Endothelial cell of umbilical vein (primary cell): ENCODE measurements around the gene GPR42. TPM values are rescaled to one million over a fixed set of nuclear protein-coding genes. Genes with fewer than 3 reads are reported as not detected.

ENCODE experiments used
- BruUV-seq: library from RNA; stranded (reverse); fragments of 400-500 nt; replicated peaks from 2 replicates; lab custom pipeline; 2021; lab: Mats Ljungman, UMichigan
- CTCF ChIA-PET: fragments of 300-600, 350-600 bp; sonication (Branson Sonifier 250); formaldehyde crosslinking; loops from one replicate; lab custom pipeline; 2021; ENCODE audit warnings: antibody characterized with exemption, inconsistent platforms; lab: Charles Lee
- POLR2A ChIA-PET: fragments of 300-600, 350-600 bp; sonication (Branson Sonifier 250); formaldehyde crosslinking; loops from one replicate; lab custom pipeline; 2021; ENCODE audit warnings: antibody characterized with exemption, inconsistent platforms; lab: Charles Lee
- DNase-seq: peaks from one replicate; pipeline ENCODE4 v3.0.0-alpha.2; 2011; ENCODE audit warnings: low read depth, low spot score
- FAIRE-seq: peaks from 2 replicates; lab custom pipeline; 2011; peaks lifted over from hg19 to GRCh38; lab: Jason Lieb, UNC
- H2AFZ ChIP-seq: 2 replicates; pipeline ENCODE4 v1.6.0; 2012; ENCODE audit warnings: low read depth, low read length, control low read depth, inconsistent platforms
- H3K27ac ChIP-seq: 2 replicates; pipeline ENCODE4 v1.5.1; 2011; ENCODE audit warnings: low read depth, mild to moderate bottlenecking, control low read depth, low read length, moderate library complexity; ENCODE audit not compliant: insufficient read depth
- H3K27me3 ChIP-seq, 2 experiments: 2 replicates each; pipeline versions ENCODE4 v1.6.0 to v1.6.1; 2011; ENCODE audit warnings: low read length in 2 of 2, mixed read lengths in 1 of 2; ENCODE audit not compliant: control insufficient read depth in 2 of 2, insufficient read depth in 2 of 2
- H3K36me3 ChIP-seq, 2 experiments: 2 replicates in 1 of 2; 3 replicates in 1 of 2; pipeline ENCODE4 v1.5.1; 2011; ENCODE audit warnings: low read length in 2 of 2, mild to moderate bottlenecking in 1 of 2, moderate library complexity in 1 of 2; ENCODE audit not compliant: control insufficient read depth in 2 of 2, insufficient read depth in 2 of 2; ENCODE audit errors: extremely low read depth in 1 of 2
- H3K4me1 ChIP-seq: 3 replicates; pipeline ENCODE4 v1.5.1; 2011; ENCODE audit warnings: mild to moderate bottlenecking, low read length; ENCODE audit not compliant: control insufficient read depth, insufficient read depth; ENCODE audit errors: extremely low read depth
- H3K4me2 ChIP-seq: 2 replicates; pipeline ENCODE4 v1.6.1; 2011; ENCODE audit warnings: low read length, control low read depth, mixed read lengths; ENCODE audit not compliant: insufficient read depth
- H3K4me3 ChIP-seq, 3 experiments: fragments of 200-600 bp in 1 of 3; sonication (generic), shearing (Covaris generic) in 1 of 3; replicated peaks in 1 of 3; 2 replicates each; pipeline ENCODE4 v1.5.1; 2011 to 2016; ENCODE audit warnings: control low read depth in 3 of 3, low read length in 3 of 3, mild to moderate bottlenecking in 2 of 3, inconsistent platforms in 1 of 3, low read depth in 1 of 3, moderate library complexity in 1 of 3; ENCODE audit not compliant: insufficient read depth in 1 of 3
- H3K79me2 ChIP-seq: 2 replicates; pipeline ENCODE4 v1.6.0; 2012; ENCODE audit warnings: low read length, inconsistent platforms; ENCODE audit not compliant: control insufficient read depth, insufficient read depth
- H3K9ac ChIP-seq: replicated peaks from 2 replicates; pipeline ENCODE3; 2011; ENCODE audit warnings: low read length, control low read depth; ENCODE audit not compliant: insufficient read depth; ENCODE audit errors: extremely low read depth
- H3K9me1 ChIP-seq: replicated peaks from 3 replicates; pipeline ENCODE4 v1.6.0; 2011; ENCODE audit warnings: mild to moderate bottlenecking, low read length; ENCODE audit not compliant: control insufficient read depth, insufficient read depth; ENCODE audit errors: extremely low read depth
- H3K9me3 ChIP-seq: replicated peaks from 2 replicates; pipeline ENCODE4 v1.5.1; 2012; ENCODE audit warnings: low read length, inconsistent platforms; ENCODE audit not compliant: control insufficient read depth, insufficient read depth
- H4K20me1 ChIP-seq: replicated peaks from 2 replicates; pipeline ENCODE3; 2011; ENCODE audit warnings: mild to moderate bottlenecking, low read length; ENCODE audit not compliant: control insufficient read depth, insufficient read depth; ENCODE audit errors: extremely low read depth
- EZH2 ChIP-seq: IDR thresholded peaks from 2 replicates; pipeline ENCODE4 v1.6.1; 2012; ENCODE audit warnings: borderline replicate concordance, low read depth, mild to moderate bottlenecking, moderate library complexity, low read length, inconsistent platforms; ENCODE audit not compliant: severe bottlenecking
- FOS ChIP-seq: IDR thresholded peaks from 2 replicates; pipeline ENCODE4 v1.6.1; 2011; ENCODE audit warnings: mild to moderate bottlenecking, low read length, moderate library complexity, borderline replicate concordance; ENCODE audit not compliant: insufficient read depth
- GATA2 ChIP-seq: IDR thresholded peaks from 2 replicates; pipeline ENCODE4 v1.7.0; 2011; ENCODE audit warnings: low read depth, mild to moderate bottlenecking, moderate library complexity, mixed read lengths, low read length; ENCODE audit not compliant: insufficient read length, insufficient read depth
- JUN ChIP-seq: IDR thresholded peaks from 2 replicates; pipeline ENCODE4 v1.6.1; 2011; ENCODE audit warnings: borderline replicate concordance, low read depth; ENCODE audit not compliant: insufficient read length, insufficient read depth
- MYC ChIP-seq: IDR thresholded peaks from one replicate; pipeline ENCODE4 v1.6.1; 2011; ENCODE audit warnings: mild to moderate bottlenecking, low read depth, low read length
- POLR2A ChIP-seq: IDR thresholded peaks from 2 replicates; pipeline ENCODE4 v1.6.1; 2012; ENCODE audit warnings: low read depth, mild to moderate bottlenecking, control low read depth, low read length
- POLR2AphosphoS5 ChIP-seq: IDR thresholded peaks from 2 replicates; pipeline ENCODE4 v1.6.1; 2012; ENCODE audit warnings: low read depth, mild to moderate bottlenecking, control low read depth, low read length, moderate library complexity; ENCODE audit not compliant: insufficient read depth
- dilution Hi-C: fragments of 300-500 bp; cut with MboI; formaldehyde crosslinking; loops from one replicate; pipeline ENCODE4 v1.15.0; 2019; ENCODE audit warnings: low sequenced_read_pairs; ENCODE audit not compliant: extremely low pct_ligation_motif_present
- intact Hi-C: fragments of 100-400 bp; cut with micrococcal nuclease; formaldehyde crosslinking; loops from one replicate; pipeline ENCODE4 v1.10.0; 2022
- polyA plus RNA-seq, 4 experiments: library from polyadenylated mRNA; depleted of rRNA in 3 of 4; stranded (reverse) in 3 of 4; unstranded in 1 of 4; fragments of >200 nt; gene quantifications; 2 replicates each; pipeline versions ENCODE4 v1.2.1 to v1.2.3, GENCODE V29; 2011 to 2012; ENCODE audit warnings: missing spikeins in 1 of 4
- total RNA-seq: library from RNA; stranded (reverse); gene quantifications from 2 replicates; pipeline ENCODE4 v1.2.3, GENCODE V29; 2021
- TF ChIP-seq, protein P1 (sequence below): IDR thresholded peaks from 2 replicates; pipeline ENCODE4 v1.6.1; 2011; ENCODE audit not compliant: insufficient read depth, insufficient read length
- TF ChIP-seq, protein P2 (sequence below), 2 donors: IDR thresholded peaks; 1 replicate in 1 of 2; 2 replicates in 1 of 2; pipeline ENCODE4 v1.5.1; 2011; ENCODE audit warnings: low read length in 2 of 2, mild to moderate bottlenecking in 2 of 2, moderate library complexity in 2 of 2, control low read depth in 1 of 2, inconsistent platforms in 1 of 2, low read depth in 1 of 2; ENCODE audit not compliant: insufficient read depth in 1 of 2; ENCODE audit errors: extremely low read depth in 1 of 2

GPR42 gene
- total and polyA plus RNA-seq, 2 donors (not counting 3 experiments of a cell fraction or from before 2014, with no cell fraction given), result not detected

DNA sequence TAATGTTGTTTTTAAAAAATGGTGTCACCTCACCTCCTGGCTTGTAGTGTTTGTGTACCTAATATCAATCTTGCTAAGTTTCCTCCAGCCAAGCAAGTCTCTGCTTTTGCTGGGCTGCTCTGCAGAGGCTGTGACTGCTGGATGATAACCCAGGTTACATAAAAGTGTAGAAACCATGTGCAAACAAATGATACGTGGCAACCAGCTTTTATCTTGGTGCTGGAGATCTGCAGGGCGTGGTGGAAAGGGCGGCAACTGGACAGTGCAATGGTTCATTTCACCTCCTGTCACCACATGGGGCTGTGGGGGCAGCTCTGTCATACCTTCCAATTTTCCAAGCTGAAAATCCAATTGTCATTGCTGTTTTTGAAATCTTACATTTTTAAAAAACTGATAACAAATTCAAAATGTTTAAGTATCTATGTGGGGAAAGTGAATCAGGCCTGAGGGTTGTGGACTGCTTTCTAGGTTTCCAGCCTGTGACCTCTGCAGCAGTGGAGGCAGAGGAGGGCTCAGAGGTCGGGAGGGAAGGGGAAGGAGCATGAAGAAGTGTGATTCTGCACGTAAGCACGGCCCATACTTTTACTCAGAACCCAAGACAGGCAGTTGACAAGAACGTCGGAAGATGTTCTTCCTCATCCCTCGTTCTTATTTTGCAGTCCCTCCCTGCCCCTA, 9.7 kb downstream of the GPR42 start:
- Histone ChIP-seq H3K4me3 (no peak overlapping the region), H3K27me3 (no peaks in the 10 kb centered on the region), H3K36me3 (no peaks in the 10 kb centered on the region), H3K9me1 (no peaks in the 10 kb centered on the region), H2AFZ (no peak overlapping the region), H3K4me2 (no peak overlapping the region), H3K79me2 (no peaks in the 10 kb centered on the region), H3K9ac (no peak overlapping the region), H4K20me1 (no peaks in the 10 kb centered on the region), H3K4me1 (no peaks in the 10 kb centered on the region), H3K27ac (no peak overlapping the region), H3K9me3 (no peaks in the 10 kb centered on the region)
- ChIA-PET POLR2A (no interaction called here), CTCF (no interaction called here)
- dilution Hi-C loops, result no loop called here
- BruUV-seq, result no TSS peak
- TF ChIP-seq JUN, result no peak
- TF ChIP-seq, protein P1, sequence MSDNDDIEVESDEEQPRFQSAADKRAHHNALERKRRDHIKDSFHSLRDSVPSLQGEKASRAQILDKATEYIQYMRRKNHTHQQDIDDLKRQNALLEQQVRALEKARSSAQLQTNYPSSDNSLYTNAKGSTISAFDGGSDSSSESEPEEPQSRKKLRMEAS, result no peak
- TF ChIP-seq, protein P2, sequence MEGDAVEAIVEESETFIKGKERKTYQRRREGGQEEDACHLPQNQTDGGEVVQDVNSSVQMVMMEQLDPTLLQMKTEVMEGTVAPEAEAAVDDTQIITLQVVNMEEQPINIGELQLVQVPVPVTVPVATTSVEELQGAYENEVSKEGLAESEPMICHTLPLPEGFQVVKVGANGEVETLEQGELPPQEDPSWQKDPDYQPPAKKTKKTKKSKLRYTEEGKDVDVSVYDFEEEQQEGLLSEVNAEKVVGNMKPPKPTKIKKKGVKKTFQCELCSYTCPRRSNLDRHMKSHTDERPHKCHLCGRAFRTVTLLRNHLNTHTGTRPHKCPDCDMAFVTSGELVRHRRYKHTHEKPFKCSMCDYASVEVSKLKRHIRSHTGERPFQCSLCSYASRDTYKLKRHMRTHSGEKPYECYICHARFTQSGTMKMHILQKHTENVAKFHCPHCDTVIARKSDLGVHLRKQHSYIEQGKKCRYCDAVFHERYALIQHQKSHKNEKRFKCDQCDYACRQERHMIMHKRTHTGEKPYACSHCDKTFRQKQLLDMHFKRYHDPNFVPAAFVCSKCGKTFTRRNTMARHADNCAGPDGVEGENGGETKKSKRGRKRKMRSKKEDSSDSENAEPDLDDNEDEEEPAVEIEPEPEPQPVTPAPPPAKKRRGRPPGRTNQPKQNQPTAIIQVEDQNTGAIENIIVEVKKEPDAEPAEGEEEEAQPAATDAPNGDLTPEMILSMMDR (IDR thresholded peaks at IDR 0.05; ENCODE audit: extremely low read depth in 1 of 2, insufficient read depth in 1 of 2, low read depth in 1 of 2, low read length in 2 of 2), result no peak
- TF ChIP-seq MYC, result no peak
- TF ChIP-seq GATA2, result no peak
- TF ChIP-seq FOS, result no peak
- no peak for TF ChIP-seq EZH2
- TF ChIP-seq POLR2AphosphoS5, result no peak
- no peak for TF ChIP-seq POLR2A
- intact Hi-C loops, result no loop called here
- DNase-seq, result no peak
- no peak for FAIRE-seq
